Astrocyte (in vitro differentiated cells and primary cell): ENCODE measurements around the gene WNT9A. TPM values are rescaled to one million over a fixed set of nuclear protein-coding genes. Genes with fewer than 3 reads are reported as not detected.
A peak's percentile ranks its signal among the peaks of the same experiment; 100 is the strongest.

Source experiments
- DNase-seq: peaks from one replicate; pipeline ENCODE4 v3.0.0-alpha.2; 2010; ENCODE audit warnings: low read depth
- FAIRE-seq: peaks from 2 replicates; lab custom pipeline; 2011; peaks lifted over from hg19 to GRCh38; lab: Jason Lieb, UNC
- H2AFZ ChIP-seq: 2 replicates; pipeline ENCODE4 v1.6.0; 2012; ENCODE audit warnings: low read depth, low read length, inconsistent platforms
- H3K27ac ChIP-seq: 2 replicates; pipeline ENCODE4 v1.5.1; 2011; ENCODE audit warnings: low read depth, low read length, inconsistent platforms
- H3K27me3 ChIP-seq: 2 replicates; pipeline ENCODE4 v1.6.0; 2011; ENCODE audit warnings: low read length, inconsistent platforms; ENCODE audit not compliant: insufficient read depth
- H3K36me3 ChIP-seq: 2 replicates; pipeline ENCODE4 v1.5.1; 2011; ENCODE audit warnings: low read length, inconsistent platforms; ENCODE audit not compliant: insufficient read depth
- H3K4me1 ChIP-seq: 2 replicates; pipeline ENCODE4 v1.5.1; 2011; ENCODE audit warnings: low read length, inconsistent platforms; ENCODE audit not compliant: insufficient read depth
- H3K4me2 ChIP-seq: 2 replicates; pipeline ENCODE4 v1.6.0; 2012; ENCODE audit warnings: low read length, inconsistent platforms
- H3K4me3 ChIP-seq: 2 replicates; pipeline ENCODE4 v1.5.1; 2011; ENCODE audit warnings: low read depth, mild to moderate bottlenecking, low read length, inconsistent platforms; ENCODE audit not compliant: insufficient read depth
- H3K79me2 ChIP-seq: 2 replicates; pipeline ENCODE4 v1.6.0; 2012; ENCODE audit warnings: mild to moderate bottlenecking, low read length, inconsistent platforms; ENCODE audit not compliant: insufficient read depth
- H3K9ac ChIP-seq: 2 replicates; pipeline ENCODE4 v1.6.0; 2012; ENCODE audit warnings: mild to moderate bottlenecking, low read length, inconsistent platforms
- H3K9me3 ChIP-seq: 2 replicates; pipeline ENCODE4 v1.5.1; 2012; ENCODE audit warnings: low read depth, mild to moderate bottlenecking, low read length, inconsistent platforms; ENCODE audit not compliant: insufficient read depth
- H4K20me1 ChIP-seq: 2 replicates; pipeline ENCODE4 v1.6.0; 2012; ENCODE audit warnings: low read length, inconsistent platforms; ENCODE audit not compliant: insufficient read depth
- H3K27ac Mint-ChIP-seq: one replicate; pipeline ENCODE4 v1.8.0; 2021; ENCODE audit warnings: mild to moderate bottlenecking, mixed read lengths; ENCODE audit not compliant: unreplicated experiment
- H3K27me3 Mint-ChIP-seq: one replicate; pipeline ENCODE4 v1.8.0; 2021; ENCODE audit warnings: low read depth, mixed read lengths; ENCODE audit not compliant: unreplicated experiment
- H3K36me3 Mint-ChIP-seq: one replicate; pipeline ENCODE4 v1.8.0; 2021; ENCODE audit warnings: low read depth, mixed read lengths; ENCODE audit not compliant: unreplicated experiment
- H3K4me1 Mint-ChIP-seq: one replicate; pipeline ENCODE4 v1.8.0; 2021; ENCODE audit warnings: low read depth, mixed read lengths; ENCODE audit not compliant: unreplicated experiment
- H3K4me3 Mint-ChIP-seq: one replicate; pipeline ENCODE4 v1.8.0; 2021; ENCODE audit warnings: mild to moderate bottlenecking, moderate library complexity, mixed read lengths; ENCODE audit not compliant: unreplicated experiment
- H3K9me3 Mint-ChIP-seq: one replicate; pipeline ENCODE4 v1.8.0; 2021; ENCODE audit warnings: mild to moderate bottlenecking, mixed read lengths; ENCODE audit not compliant: unreplicated experiment
- EZH2 ChIP-seq: IDR thresholded peaks from 2 replicates; pipeline ENCODE4 v1.6.1; 2012; ENCODE audit warnings: mild to moderate bottlenecking, low read length, inconsistent platforms; ENCODE audit not compliant: insufficient read depth
- total RNA-seq: library from RNA; stranded (reverse); gene quantifications from 2 replicates; pipeline ENCODE4 v1.2.1, GENCODE V29; 2021
- TF ChIP-seq, protein P1 (sequence below): IDR thresholded peaks from 2 replicates; pipeline ENCODE4 v1.5.1; 2011; ENCODE audit warnings: low read depth, mild to moderate bottlenecking, inconsistent platforms, low read length, moderate library complexity; ENCODE audit not compliant: insufficient read depth

Gene WNT9A
- total RNA-seq, 1 donor from 2014 or later, result 4.1 TPM

DNA sequence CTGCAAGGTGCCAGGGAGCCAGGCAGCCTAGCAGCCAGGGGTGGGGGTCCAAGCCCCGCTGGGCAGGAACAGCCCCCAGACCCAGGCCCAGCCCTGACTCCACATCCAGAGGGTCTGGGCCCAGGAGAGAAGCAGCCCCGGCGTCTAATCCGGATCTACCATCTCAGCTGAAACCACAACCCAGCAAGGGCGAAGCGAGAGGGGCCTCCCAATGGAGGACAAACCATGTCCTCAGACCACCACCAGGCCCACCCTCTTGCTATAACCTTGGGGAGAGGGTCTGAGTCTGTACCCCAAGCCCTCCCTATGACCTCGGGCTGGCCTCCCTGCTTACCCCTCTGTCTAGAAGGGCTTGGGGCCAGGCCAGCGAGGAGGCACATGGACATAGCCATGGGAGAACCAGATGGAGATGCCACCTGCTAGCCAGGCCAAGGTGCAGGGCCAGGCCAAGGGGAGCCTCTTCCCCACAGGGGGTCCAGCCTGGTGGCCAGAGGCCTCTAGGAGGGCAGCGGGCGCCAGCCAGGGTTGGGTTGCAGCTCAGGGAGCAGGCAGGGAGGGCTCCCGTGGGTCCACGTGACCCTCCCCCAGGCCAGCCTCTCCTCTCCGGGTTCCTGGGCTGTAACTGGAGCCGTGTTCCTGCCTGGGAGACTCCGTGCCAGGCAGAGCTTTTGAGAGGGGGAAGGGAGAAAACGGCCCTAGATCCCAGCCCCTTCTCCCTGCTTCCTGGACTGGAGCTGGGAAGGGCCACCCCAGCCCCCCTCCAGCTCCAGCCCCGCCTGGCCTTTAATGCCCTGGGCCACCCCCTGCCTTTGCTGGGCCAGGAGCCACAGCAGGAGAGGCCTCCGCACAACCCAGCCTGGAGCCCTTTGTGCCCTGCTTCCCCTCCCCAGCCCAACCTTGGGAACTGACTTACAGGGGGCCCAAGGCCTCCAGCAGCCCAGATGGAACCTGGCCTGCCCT is 2.5 kb downstream of the WNT9A start:
- Histone ChIP-seq H4K20me1 (peaks cover 13% of the 10 kb centered on the region), H3K9ac (no peak overlapping the region), H3K4me3 (no peak overlapping the region), H3K36me3 (no peaks in the 10 kb centered on the region), H3K27me3 (no peaks in the 10 kb centered on the region), H3K4me1 (peaks cover 18% of the 10 kb centered on the region), H2AFZ (no peak overlapping the region), H3K4me2 (peak overlapping the region; percentile 92), H3K79me2 (no peaks in the 10 kb centered on the region), H3K27ac (no peak overlapping the region), H3K9me3 (no peaks in the 10 kb centered on the region)
- no peak overlapping the region for H3K27ac Mint-ChIP-seq
- no peak for TF ChIP-seq EZH2
- TF ChIP-seq, protein P1, sequence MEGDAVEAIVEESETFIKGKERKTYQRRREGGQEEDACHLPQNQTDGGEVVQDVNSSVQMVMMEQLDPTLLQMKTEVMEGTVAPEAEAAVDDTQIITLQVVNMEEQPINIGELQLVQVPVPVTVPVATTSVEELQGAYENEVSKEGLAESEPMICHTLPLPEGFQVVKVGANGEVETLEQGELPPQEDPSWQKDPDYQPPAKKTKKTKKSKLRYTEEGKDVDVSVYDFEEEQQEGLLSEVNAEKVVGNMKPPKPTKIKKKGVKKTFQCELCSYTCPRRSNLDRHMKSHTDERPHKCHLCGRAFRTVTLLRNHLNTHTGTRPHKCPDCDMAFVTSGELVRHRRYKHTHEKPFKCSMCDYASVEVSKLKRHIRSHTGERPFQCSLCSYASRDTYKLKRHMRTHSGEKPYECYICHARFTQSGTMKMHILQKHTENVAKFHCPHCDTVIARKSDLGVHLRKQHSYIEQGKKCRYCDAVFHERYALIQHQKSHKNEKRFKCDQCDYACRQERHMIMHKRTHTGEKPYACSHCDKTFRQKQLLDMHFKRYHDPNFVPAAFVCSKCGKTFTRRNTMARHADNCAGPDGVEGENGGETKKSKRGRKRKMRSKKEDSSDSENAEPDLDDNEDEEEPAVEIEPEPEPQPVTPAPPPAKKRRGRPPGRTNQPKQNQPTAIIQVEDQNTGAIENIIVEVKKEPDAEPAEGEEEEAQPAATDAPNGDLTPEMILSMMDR, result no peak
- peaks cover 4% of the 10 kb centered on the region for H3K4me1 Mint-ChIP-seq
- DNase-seq (no peak), FAIRE-seq (no peak)
- H3K9me3 Mint-ChIP-seq, result no peaks in the 10 kb centered on the region
- no peaks in the 10 kb centered on the region for H3K36me3 Mint-ChIP-seq
- H3K4me3 Mint-ChIP-seq, result no peak overlapping the region
- peaks cover 16% of the 10 kb centered on the region for H3K27me3 Mint-ChIP-seq

DNA sequence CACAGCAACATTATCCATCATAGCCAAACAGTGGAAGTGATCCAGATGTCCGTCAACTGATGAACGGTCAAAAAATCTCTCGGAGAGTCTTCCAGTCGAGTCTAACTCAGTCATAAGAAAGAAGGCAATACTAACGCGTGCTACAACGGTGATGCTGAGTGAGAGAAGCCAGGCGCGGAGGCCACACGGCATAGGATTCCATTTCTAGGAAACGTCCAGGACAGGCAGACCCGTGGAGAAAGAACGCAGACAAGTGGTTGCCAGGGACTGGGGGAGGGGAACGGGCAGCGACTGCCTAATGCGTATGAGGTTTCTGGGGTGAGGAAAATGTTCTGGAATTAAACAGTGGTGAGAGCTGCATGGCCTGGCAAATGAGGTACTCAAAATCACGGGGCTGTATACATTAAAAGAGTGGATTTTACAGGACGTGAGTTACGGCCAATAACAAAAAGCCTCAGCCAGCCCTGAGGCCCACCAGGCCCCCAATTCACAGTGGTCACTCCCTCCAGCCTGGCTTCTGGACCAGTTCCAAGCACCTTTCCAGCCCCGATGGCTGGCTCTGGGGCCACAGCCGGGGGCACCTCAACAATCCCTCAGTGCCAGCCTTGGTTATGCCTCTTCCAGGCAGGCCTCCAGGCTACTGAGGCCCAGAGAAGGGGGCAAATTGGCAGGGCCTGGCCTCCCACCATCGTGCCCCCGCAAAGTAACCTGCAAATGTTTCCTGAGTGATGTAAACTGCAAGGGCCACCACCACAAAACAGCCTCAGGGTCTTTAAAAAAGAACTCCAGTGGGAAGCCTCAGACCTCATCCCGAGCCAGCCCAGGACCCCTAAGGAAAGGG is 3.4 kb downstream of the WNT9A start:
- no peak overlapping the region for H3K4me2 ChIP-seq
- Mint-ChIP-seq H3K36me3 (no peaks in the 10 kb centered on the region), H3K4me3 (no peak overlapping the region), H3K27ac (no peak overlapping the region), H3K4me1 (peaks cover 4% of the 10 kb centered on the region), H3K27me3 (peaks cover 16% of the 10 kb centered on the region), H3K9me3 (no peaks in the 10 kb centered on the region)
- TF ChIP-seq, protein P1, result no peak
- TF ChIP-seq EZH2, result no peak
- no peak overlapping the region for H3K9ac ChIP-seq
- DNase-seq (no peak), FAIRE-seq (no peak)
- H3K79me2 ChIP-seq, result no peaks in the 10 kb centered on the region
- no peaks in the 10 kb centered on the region for H3K27me3 ChIP-seq
- H4K20me1 ChIP-seq, result peaks cover 13% of the 10 kb centered on the region
- no peak overlapping the region for H2AFZ ChIP-seq
- H3K4me3 ChIP-seq, result no peak overlapping the region
- H3K4me1 ChIP-seq, result peaks cover 18% of the 10 kb centered on the region
- H3K36me3 ChIP-seq, result no peaks in the 10 kb centered on the region
- H3K9me3 ChIP-seq, result no peaks in the 10 kb centered on the region
- no peak overlapping the region for H3K27ac ChIP-seq
